Natural killer cell (primary cell): ENCODE data around the gene NLE1. TPM values are rescaled to one million over a fixed set of nuclear protein-coding genes. Genes with fewer than 3 reads are reported as not detected.
"Not testable (repeated sequence)": the region's sequence is repeated elsewhere in the genome, so short reads cannot be mapped to it uniquely, and the experiment has no call there.

Source experiments
- ATAC-seq, 3 donors: fragments of 150-1000 bp in 2 of 3; fragments of 200-7000 bp in 1 of 3; cut with Tn5 transposase; 1 replicate in 1 of 3; 2 replicates in 2 of 3; pipeline ENCODE4 v1.10.0; 2021; ENCODE audit warnings: mild to moderate bottlenecking in 2 of 3, moderate library complexity in 2 of 3
- DNase-seq, 2 donors: peaks; one replicate each; pipeline versions ENCODE4 v3.0.0 to v3.0.0-alpha.2; 2013 to 2021; ENCODE audit warnings: mixed read lengths in 1 of 2
- H3K27ac ChIP-seq: one replicate; pipeline ENCODE4 v1.5.1; 2013; ENCODE audit warnings: mild to moderate bottlenecking, low read length
- H3K27me3 ChIP-seq: one replicate; pipeline ENCODE4 v1.6.1; 2013; ENCODE audit warnings: low read length; ENCODE audit not compliant: control insufficient read depth, insufficient read depth
- H3K36me3 ChIP-seq: one replicate; pipeline ENCODE4 v1.6.1; 2013; ENCODE audit warnings: low read length; ENCODE audit not compliant: control insufficient read depth, insufficient read depth
- H3K4me1 ChIP-seq: one replicate; pipeline ENCODE4 v1.6.1; 2013; ENCODE audit warnings: low read length; ENCODE audit not compliant: control insufficient read depth, insufficient read depth
- H3K4me3 ChIP-seq: one replicate; pipeline ENCODE4 v1.5.1; 2013; ENCODE audit warnings: low read length
- H3K9me3 ChIP-seq: one replicate; pipeline ENCODE4 v1.6.1; 2013; ENCODE audit warnings: low read length; ENCODE audit not compliant: control insufficient read depth, insufficient read depth
- H3K27ac Mint-ChIP-seq, 2 donors: one replicate each; pipeline ENCODE4 v1.8.0; 2022; ENCODE audit warnings: mild to moderate bottlenecking in 2 of 2, mixed read lengths in 2 of 2, moderate library complexity in 1 of 2
- H3K27me3 Mint-ChIP-seq, 2 donors: one replicate each; pipeline ENCODE4 v1.8.0; 2022; ENCODE audit warnings: low read depth in 2 of 2, mixed read lengths in 2 of 2
- H3K36me3 Mint-ChIP-seq: one replicate; pipeline ENCODE4 v1.8.0; 2022; ENCODE audit warnings: mixed read lengths
- H3K4me1 Mint-ChIP-seq, 2 donors: one replicate each; pipeline ENCODE4 v1.8.0; 2022; ENCODE audit warnings: mixed read lengths in 2 of 2
- H3K4me3 Mint-ChIP-seq: one replicate; pipeline ENCODE4 v1.8.0; 2022; ENCODE audit warnings: mild to moderate bottlenecking, moderate library complexity, mixed read lengths
- H3K9me3 Mint-ChIP-seq, 2 donors: one replicate each; pipeline ENCODE4 v1.8.0; 2022; ENCODE audit warnings: mixed read lengths in 2 of 2
- WGBS: methylation state at CpG from one replicate; pipeline ENCODE4 v1.1.7; 2013; ENCODE audit warnings: missing lambda C conversion rate; ENCODE audit not compliant: insufficient coverage; 5-methylcytosine and 5-hydroxymethylcytosine counted together
- intact Hi-C: fragments of 100-400 bp; cut with micrococcal nuclease; formaldehyde crosslinking; loops from one replicate; pipeline ENCODE4 v1.14.2; 2022
- total RNA-seq, 4 donors: library from RNA; stranded (reverse); fragments of 120-200 nt in 1 of 4; gene quantifications; one replicate each; pipeline versions ENCODE4 v1.2.3 to v1.2.4, GENCODE V29; 2013 to 2022
- TF ChIP-seq, protein P1 (sequence below): fragments of 200-600 bp; IDR thresholded peaks from one replicate; pipeline ENCODE4 v1.8.0; 2022; ENCODE audit warnings: antibody characterized with exemption

Gene NLE1
- total RNA-seq, 3 donors from 2014 or later (not counting 1 experiment from before 2014, with no cell fraction given), result 4.0 to 7.9 (median 6.1) TPM

DNA sequence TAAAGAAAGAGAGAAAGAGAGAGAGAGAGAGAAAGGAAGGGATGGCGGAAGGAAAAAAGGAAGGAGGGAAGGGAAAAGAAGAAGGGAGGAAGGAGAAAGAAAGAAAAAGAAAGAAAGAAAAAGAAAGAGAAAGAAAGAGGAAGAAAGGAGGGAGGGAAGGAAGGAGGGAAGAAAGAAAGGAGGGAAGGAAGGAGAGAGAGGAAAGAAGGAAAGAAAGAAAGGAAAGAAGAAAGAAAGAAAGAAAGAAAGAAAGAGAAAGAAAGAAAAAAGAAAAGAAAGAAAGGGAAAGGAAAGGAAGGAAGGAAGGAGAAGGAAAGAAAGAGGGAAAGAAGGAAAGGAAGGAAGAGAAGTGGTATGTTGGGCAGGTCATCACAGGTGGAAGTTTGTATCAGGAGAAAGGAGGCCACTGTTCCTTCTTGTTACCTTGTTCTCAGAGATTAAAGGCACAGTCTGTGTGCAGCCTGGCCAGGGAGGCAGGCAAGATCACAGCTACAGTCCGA, 32.8 kb upstream of the NLE1 start:
- no peaks in the 10 kb centered on the region for H3K36me3 ChIP-seq
- no peaks in the 10 kb centered on the region for H3K9me3 ChIP-seq
- ATAC-seq, result no peak
- 99% methylated on average over 2 of the region's 2 CpGs for WGBS
- no peak for DNase-seq
- H3K36me3 Mint-ChIP-seq, result no peaks in the 10 kb centered on the region
- no peak overlapping the region for H3K4me3 ChIP-seq
- peaks cover 44 to 55% of the 10 kb centered on the region in 2 donors for H3K4me1 Mint-ChIP-seq
- H3K9me3 Mint-ChIP-seq, result no peaks in the 10 kb centered on the region
- intact Hi-C loops, result loop anchor here (5.0 kb wide), 1 partner anchor 37 kb away; no protein-coding TSS in a partner anchor
- H3K27me3 ChIP-seq, result no peaks in the 10 kb centered on the region
- TF ChIP-seq, protein P1, sequence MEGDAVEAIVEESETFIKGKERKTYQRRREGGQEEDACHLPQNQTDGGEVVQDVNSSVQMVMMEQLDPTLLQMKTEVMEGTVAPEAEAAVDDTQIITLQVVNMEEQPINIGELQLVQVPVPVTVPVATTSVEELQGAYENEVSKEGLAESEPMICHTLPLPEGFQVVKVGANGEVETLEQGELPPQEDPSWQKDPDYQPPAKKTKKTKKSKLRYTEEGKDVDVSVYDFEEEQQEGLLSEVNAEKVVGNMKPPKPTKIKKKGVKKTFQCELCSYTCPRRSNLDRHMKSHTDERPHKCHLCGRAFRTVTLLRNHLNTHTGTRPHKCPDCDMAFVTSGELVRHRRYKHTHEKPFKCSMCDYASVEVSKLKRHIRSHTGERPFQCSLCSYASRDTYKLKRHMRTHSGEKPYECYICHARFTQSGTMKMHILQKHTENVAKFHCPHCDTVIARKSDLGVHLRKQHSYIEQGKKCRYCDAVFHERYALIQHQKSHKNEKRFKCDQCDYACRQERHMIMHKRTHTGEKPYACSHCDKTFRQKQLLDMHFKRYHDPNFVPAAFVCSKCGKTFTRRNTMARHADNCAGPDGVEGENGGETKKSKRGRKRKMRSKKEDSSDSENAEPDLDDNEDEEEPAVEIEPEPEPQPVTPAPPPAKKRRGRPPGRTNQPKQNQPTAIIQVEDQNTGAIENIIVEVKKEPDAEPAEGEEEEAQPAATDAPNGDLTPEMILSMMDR, result no peak
- H3K27ac ChIP-seq, result no peak overlapping the region
- H3K4me3 Mint-ChIP-seq, result no peak overlapping the region
- peaks cover 26% of the 10 kb centered on the region for H3K4me1 ChIP-seq
- peak overlapping the region; percentile 2 to 10 for H3K27ac Mint-ChIP-seq
- H3K27me3 Mint-ChIP-seq, result no peaks in the 10 kb centered on the region

DNA sequence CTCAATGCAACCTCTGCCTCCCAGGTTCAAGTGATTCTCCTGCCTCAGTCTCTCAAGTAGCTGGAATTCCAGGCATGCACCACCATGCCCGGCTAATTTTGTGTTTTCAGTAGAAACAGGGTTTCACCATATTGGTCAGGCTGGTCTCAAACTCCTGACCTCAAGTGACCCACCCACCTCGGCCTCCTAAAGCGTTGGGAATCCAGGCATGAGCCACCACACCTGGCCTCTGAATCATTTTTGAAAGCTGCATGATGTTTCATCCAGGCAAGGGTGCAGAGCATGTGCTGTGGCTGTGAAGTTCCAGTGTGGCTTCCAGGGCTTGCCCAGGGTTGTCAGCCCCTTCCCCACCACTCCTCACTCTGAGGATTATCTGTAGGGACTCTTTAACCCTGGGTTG, 30.2 kb upstream of the NLE1 start:
- Mint-ChIP-seq H3K27ac (peak overlapping the region in 1 of 2 donors; percentile 58), H3K4me1 (peaks cover 22 to 43% of the 10 kb centered on the region in 2 donors)
- H3K9me3 Mint-ChIP-seq, H3K36me3 ChIP-seq, DNase-seq, H3K27ac ChIP-seq, intact Hi-C loops, H3K27me3 ChIP-seq, H3K27me3 Mint-ChIP-seq, ATAC-seq, H3K36me3 Mint-ChIP-seq, H3K4me3 Mint-ChIP-seq, H3K9me3 ChIP-seq, H3K4me3 ChIP-seq: not testable (repeated sequence)
- 94% methylated on average over 3 of the region's 3 CpGs for WGBS
- H3K4me1 ChIP-seq, result peaks cover 18% of the 10 kb centered on the region

DNA sequence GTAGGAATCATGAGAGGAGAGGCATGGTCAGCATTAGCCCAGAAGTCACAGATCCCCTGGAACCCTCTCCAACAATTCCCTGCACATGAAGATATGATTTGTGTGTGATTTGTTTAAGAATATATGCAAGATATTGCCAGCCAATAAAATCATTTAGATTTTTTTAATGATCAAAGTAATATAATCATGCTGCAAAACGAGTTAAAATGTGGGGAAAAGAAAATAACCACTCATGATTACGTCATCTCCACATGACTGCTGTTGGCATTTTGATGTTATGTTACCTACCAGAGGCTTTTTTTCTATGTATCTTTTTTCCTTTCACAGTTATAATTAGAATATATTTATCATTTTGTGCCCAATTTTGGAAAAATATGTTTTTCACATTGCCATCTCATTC, 29.7 kb upstream of the NLE1 start:
- intact Hi-C loops, result loop anchor here (1.0 to 2.0 kb wide), 4 partner anchors 70 to 575 kb away; no protein-coding TSS in a partner anchor

DNA sequence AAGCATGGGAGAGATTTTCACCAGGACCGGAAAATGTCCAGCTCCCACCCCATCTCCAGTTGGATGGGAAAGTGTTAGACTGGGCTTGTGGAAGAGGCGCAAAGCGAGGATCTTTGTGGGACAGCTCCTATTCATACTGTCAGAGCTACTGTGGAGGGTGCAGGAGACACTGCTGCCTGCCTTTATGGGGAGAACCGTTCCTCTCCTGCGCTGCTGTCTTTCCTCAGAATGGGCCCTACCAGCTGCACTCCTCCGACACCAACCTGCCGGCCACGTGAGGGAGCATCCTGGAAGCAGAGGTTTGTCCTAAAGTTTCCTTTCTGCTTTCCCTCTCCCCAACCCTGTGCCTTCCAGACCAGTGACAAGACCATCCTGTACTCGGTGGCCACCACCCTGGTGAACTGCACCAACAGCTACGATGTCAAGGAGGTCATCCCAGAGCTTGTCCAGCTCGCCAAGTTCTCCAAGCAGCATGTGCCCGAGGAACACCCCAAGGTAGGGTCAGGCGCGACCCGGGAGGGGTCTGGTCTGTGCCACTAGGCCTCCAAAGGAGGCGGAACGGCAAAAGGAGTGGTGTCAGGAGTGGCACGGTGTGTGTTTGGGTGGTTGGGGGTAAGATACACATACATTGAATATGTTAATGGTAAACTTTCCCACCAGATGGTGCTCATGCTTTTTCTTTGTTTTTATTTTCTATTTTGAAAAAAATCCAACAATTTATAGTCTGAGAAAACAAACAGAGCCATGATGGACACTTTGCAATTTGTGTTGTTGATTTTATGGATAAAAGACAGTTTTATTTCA, 29.1 kb upstream of the NLE1 start:
- H3K27me3 Mint-ChIP-seq, result no peaks in the 10 kb centered on the region
- Histone ChIP-seq H3K4me3 (no peak overlapping the region), H3K4me1 (peaks cover 12% of the 10 kb centered on the region), H3K9me3 (no peaks in the 10 kb centered on the region), H3K36me3 (no peaks in the 10 kb centered on the region), H3K27me3 (no peaks in the 10 kb centered on the region), H3K27ac (no peak overlapping the region)
- WGBS, result 83% methylated on average over 17 of the region's 18 CpGs
- H3K4me3 Mint-ChIP-seq, result peak overlapping the region; percentile 4
- H3K36me3 Mint-ChIP-seq, result no peaks in the 10 kb centered on the region
- DNase-seq (peak; percentile 20 to 71), ATAC-seq (peak; percentile 69 to 87 (median 83))
- TF ChIP-seq, protein P1, result peak; percentile 66
- H3K9me3 Mint-ChIP-seq, result no peaks in the 10 kb centered on the region
- intact Hi-C loops, result loop anchor here (1.0 to 2.0 kb wide), 4 partner anchors 71 to 576 kb away; no protein-coding TSS in a partner anchor
- H3K27ac Mint-ChIP-seq, result peak overlapping the region in 1 of 2 donors; percentile 72
- peaks cover 10 to 32% of the 10 kb centered on the region in 2 donors for H3K4me1 Mint-ChIP-seq

More for the DNA sequence above, 29.7 kb upstream of the NLE1 start:
- H3K9me3 ChIP-seq, result no peaks in the 10 kb centered on the region
- H3K27ac ChIP-seq, result peak overlapping the region; percentile 6
- no peaks in the 10 kb centered on the region for H3K27me3 ChIP-seq
- Mint-ChIP-seq H3K4me3 (peak overlapping the region; percentile 4), H3K9me3 (no peaks in the 10 kb centered on the region), H3K27me3 (no peaks in the 10 kb centered on the region), H3K27ac (peak overlapping the region in 1 of 2 donors; percentile 72), H3K4me1 (peaks cover 17 to 39% of the 10 kb centered on the region in 2 donors), H3K36me3 (no peaks in the 10 kb centered on the region)
- DNase-seq (peak in 1 of 2 donors; percentile 66), ATAC-seq (peak in 2 of 3 donors; percentile 42 to 58)
- no peaks in the 10 kb centered on the region for H3K36me3 ChIP-seq
- H3K4me3 ChIP-seq, result no peak overlapping the region
- H3K4me1 ChIP-seq, result peaks cover 14% of the 10 kb centered on the region
- no CpG with 5 or more reads among the region's 2 CpGs for WGBS
- TF ChIP-seq, protein P1, result no peak
